Body of pancreas (tissue), 4 donors: ENCODE results near the gene LFNG. TPM values are rescaled to one million over a fixed set of nuclear protein-coding genes. Genes with fewer than 3 reads are reported as not detected.
A peak's percentile ranks its signal among the peaks of the same experiment; 100 is the strongest.

Source experiments
- ATAC-seq: fragments of 150-250 bp; one replicate; pipeline ENCODE4 v1.9.1; 2016
- DNase-seq, 4 donors: peaks; one replicate each; pipeline ENCODE4 v3.0.0-alpha.2; 2019
- H3K27ac ChIP-seq, 4 donors: fragments of 200-600 bp; sonication (generic); 1 replicate in 3 of 4; 2 replicates in 1 of 4; pipeline versions ENCODE4 v1.5.1 to v1.6.1; 2016 to 2019; ENCODE audit warnings: mild to moderate bottlenecking in 1 of 4, mixed read lengths in 1 of 4, moderate library complexity in 1 of 4
- H3K27me3 ChIP-seq, 2 donors: fragments of 200-600 bp; sonication (generic); one replicate each; pipeline ENCODE4 v1.6.0; 2016; ENCODE audit warnings: mild to moderate bottlenecking in 1 of 2
- H3K36me3 ChIP-seq, 2 donors: fragments of 200-600 bp; sonication (generic); replicated peaks in 1 of 2; 2 replicates each; pipeline ENCODE4 v1.5.1; 2016; ENCODE audit warnings: low read depth in 2 of 2; ENCODE audit not compliant: insufficient read depth in 1 of 2
- H3K4me1 ChIP-seq: fragments of 200-600 bp; sonication (generic); one replicate; pipeline ENCODE4 v1.6.0; 2016
- H3K4me3 ChIP-seq, 2 donors: fragments of 200-600 bp; sonication (generic); 1 replicate in 1 of 2; 2 replicates in 1 of 2; pipeline ENCODE4 v1.5.1; 2016 to 2019
- H3K9me3 ChIP-seq, 3 donors: fragments of 200-600 bp; sonication (generic); 1 replicate in 2 of 3; 2 replicates in 1 of 3; pipeline ENCODE4 v1.5.1; 2016
- POLR2A ChIP-seq, 3 donors: fragments of 450-650 bp; IDR thresholded peaks; one replicate each; pipeline ENCODE4 v1.6.1; 2016; ENCODE audit warnings: antibody characterized with exemption in 3 of 3, mild to moderate bottlenecking in 2 of 3
- WGBS, 2 donors: methylation state at CpG; one replicate each; pipeline ENCODE4 v1.1.5; 2017; 5-methylcytosine and 5-hydroxymethylcytosine counted together
- intact Hi-C: fragments of 100-400 bp; cut with DNase I; formaldehyde crosslinking; loops from one replicate; pipeline ENCODE4 v1.15.1; 2023
- total RNA-seq, 2 donors: library from RNA; depleted of rRNA; stranded (reverse); fragments of >200 nt; gene quantifications; one replicate each; pipeline ENCODE4 v1.1.0, GENCODE V29; 2016
- TF ChIP-seq, protein P1 (sequence below), 7 experiments: fragments of 450-650 bp in 4 of 7; fragments of 200-600 bp in 3 of 7; sonication (generic) in 3 of 7; IDR thresholded peaks; one replicate each; pipeline ENCODE4 v1.5.1; 2016 to 2019; ENCODE audit warnings: antibody characterized with exemption in 7 of 7

Gene LFNG
- total RNA-seq, 2 donors from 2014 or later = 47.8 to 142 TPM

DNA sequence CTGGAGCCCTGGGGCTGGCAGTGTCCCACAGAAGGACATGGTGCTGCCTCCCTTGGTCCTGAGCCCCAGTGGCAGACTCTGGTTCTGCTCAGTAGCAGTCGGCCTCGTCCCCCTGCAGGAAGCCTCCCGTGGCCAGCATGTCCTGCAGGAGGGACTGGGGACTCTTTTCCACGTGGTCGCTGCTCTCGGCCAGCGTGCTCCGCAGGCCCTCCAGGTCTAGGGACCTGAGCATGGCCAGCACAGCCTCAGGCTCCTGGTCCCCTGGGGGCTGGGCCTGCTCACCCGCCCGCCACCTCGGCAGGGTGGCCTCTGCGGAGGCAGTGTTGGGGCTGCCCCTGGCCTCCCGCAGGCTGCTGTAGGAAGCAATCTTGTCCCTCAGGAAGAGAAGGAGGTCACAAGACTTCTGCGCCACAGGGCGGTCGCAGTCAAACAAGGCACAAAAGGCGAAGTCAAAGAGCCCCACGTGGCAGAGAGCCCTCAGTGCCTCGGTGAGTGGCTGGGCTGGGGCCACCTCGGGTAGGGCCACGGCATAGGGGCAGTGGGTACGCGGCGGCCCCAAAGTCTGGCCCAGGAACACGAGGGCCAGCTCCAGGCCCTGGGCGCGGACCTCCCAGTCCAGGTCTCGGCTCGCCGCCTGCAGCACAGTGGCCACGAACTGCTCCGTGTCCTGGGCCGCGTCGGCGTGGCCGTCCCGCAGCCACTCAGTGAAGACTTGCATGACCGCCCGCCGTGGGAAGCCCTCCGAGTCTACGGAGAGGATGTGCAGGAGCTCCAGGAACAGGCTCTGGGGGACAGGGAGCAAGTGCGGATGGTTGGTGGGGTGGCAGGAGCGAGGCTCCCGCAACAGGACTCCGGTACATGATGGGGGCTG, 18.6 kb downstream of the LFNG start:
- ATAC-seq (no peak), DNase-seq (peak in 1 of 4 donors; percentile 48)
- no peaks in the 10 kb centered on the region for H3K27me3 ChIP-seq
- no peaks in the 10 kb centered on the region for H3K9me3 ChIP-seq
- 89 to 96% methylated on average over 15 to 39 of the region's 47 CpGs for WGBS, 2 donors
- TF ChIP-seq, protein P1, sequence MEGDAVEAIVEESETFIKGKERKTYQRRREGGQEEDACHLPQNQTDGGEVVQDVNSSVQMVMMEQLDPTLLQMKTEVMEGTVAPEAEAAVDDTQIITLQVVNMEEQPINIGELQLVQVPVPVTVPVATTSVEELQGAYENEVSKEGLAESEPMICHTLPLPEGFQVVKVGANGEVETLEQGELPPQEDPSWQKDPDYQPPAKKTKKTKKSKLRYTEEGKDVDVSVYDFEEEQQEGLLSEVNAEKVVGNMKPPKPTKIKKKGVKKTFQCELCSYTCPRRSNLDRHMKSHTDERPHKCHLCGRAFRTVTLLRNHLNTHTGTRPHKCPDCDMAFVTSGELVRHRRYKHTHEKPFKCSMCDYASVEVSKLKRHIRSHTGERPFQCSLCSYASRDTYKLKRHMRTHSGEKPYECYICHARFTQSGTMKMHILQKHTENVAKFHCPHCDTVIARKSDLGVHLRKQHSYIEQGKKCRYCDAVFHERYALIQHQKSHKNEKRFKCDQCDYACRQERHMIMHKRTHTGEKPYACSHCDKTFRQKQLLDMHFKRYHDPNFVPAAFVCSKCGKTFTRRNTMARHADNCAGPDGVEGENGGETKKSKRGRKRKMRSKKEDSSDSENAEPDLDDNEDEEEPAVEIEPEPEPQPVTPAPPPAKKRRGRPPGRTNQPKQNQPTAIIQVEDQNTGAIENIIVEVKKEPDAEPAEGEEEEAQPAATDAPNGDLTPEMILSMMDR (IDR thresholded peaks at IDR 0.05) = no peak
- TF ChIP-seq POLR2A (IDR thresholded peaks at IDR 0.05) = no peak
- intact Hi-C loops = no loop called here
- H3K4me1 ChIP-seq = no peaks in the 10 kb centered on the region
- no peak overlapping the region for H3K27ac ChIP-seq
- peaks cover 6% of the 10 kb centered on the region in 2 donors for H3K36me3 ChIP-seq
- no peak overlapping the region for H3K4me3 ChIP-seq

DNA sequence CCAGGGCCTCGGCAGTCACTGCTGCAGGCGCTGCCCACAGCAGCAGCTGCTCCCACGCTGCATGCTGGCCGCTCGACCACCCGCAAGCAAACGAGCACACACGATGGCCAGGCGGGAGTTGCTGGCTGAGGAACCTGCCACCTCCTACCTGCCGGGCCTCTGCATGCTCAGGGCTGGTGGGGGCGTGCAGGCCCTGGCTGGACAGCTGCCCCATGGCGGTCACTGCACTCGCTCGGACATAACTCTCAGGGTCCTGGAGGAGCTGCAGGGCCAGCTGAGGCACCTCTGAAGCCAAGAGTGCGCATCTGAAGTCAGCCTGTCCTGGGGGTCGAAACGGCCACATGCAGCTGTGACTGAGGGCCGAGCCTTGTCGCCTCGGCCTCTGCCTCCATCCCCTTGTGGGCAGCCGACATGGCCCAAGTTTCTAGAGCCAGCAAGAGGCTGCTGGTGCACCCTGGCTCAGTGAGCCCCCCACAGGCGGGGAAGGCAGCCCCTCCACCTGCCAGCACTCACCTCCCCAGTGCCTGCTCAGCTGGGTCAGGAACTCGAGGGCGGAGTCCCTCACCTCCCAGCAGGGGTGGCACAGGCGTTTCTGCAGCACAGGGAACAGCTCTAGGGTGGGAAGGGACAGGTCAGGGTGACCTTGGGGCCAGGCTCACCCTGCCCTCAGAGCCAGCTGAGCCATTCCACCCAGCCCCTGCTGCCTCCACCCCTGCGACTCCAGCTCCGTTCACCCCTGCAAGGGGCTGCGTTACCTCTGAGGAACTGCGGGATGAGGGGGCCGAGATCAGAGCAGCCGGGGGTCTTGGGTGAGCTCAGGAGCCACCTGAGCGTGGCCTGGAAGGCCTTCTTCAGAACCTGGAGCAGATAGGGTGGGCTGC, 19.7 kb downstream of the LFNG start:
- intact Hi-C loops = no loop called here
- no peak for ATAC-seq
- Histone ChIP-seq H3K4me1 (no peaks in the 10 kb centered on the region), H3K4me3 (no peak overlapping the region), H3K9me3 (no peaks in the 10 kb centered on the region), H3K27me3 (no peaks in the 10 kb centered on the region), H3K27ac (no peak overlapping the region), H3K36me3 (peaks cover 6 to 9% of the 10 kb centered on the region in 2 donors)
- peak in 1 of 3 donors; percentile 4 for TF ChIP-seq POLR2A (IDR thresholded peaks at IDR 0.05)
- TF ChIP-seq, protein P1 (IDR thresholded peaks at IDR 0.05) = no peak
- 94 to 96% methylated on average over 5 to 30 of the region's 32 CpGs for WGBS, 2 donors
- peak in 1 of 4 donors; percentile 6 for DNase-seq

DNA sequence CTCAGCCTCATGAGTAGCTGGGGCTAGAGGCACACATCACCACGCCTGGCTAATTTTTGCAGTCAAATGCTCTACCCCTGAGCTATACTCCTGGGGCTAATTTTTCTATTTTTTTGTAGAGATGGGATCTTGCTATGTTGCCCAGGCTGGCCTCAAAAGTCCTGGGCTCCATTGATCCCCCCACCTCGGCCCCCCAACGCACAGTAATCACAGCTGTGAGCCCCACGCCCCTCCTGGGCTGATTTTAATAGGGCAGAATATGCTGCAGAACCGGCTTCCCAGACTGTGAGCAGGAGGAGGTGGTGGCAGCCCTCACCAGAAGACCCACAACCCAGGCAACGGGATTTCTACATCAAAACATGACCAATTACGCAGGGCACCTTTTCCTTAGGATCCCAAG, 20.6 kb downstream of the LFNG start:
- Histone ChIP-seq H3K36me3 (peaks cover 6 to 14% of the 10 kb centered on the region in 2 donors), H3K9me3 (no peaks in the 10 kb centered on the region), H3K27me3 (no peaks in the 10 kb centered on the region), H3K4me1 (no peaks in the 10 kb centered on the region), H3K4me3 (no peak overlapping the region), H3K27ac (no peak overlapping the region)
- ATAC-seq (no peak), DNase-seq (no peak)
- intact Hi-C loops = no loop called here
- 86 to 94% methylated on average over 3 to 7 of the region's 7 CpGs for WGBS, 2 donors
- no peak for TF ChIP-seq POLR2A (IDR thresholded peaks at IDR 0.05)
- TF ChIP-seq, protein P1 (IDR thresholded peaks at IDR 0.05) = no peak

DNA sequence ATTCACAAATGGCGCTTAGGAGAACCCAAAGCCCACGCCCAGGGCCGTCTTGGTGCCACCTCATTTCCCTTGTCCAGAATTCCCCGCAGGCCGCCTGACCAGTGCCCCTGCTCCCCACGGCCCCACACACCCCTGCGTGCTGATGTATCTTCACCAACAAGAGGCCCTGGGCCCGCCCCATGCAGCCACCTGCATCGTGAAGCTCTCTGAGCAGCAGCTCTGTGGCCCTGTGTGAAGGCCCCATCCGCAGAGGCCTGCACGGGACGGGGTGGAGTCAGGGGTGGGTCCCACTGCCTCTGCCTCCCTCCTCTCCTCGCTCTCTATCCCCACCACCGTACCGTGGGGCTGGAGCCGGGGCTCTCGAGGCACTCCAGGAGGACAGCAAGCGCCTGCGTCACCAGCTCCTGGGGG, 21.1 kb downstream of the LFNG start:
- 91 to 100% methylated on average over 5 to 18 of the region's 19 CpGs for WGBS, 2 donors
- intact Hi-C loops = no loop called here
- no peak for ATAC-seq
- Histone ChIP-seq H3K27ac (no peak overlapping the region), H3K4me3 (no peak overlapping the region), H3K36me3 (peaks cover 6 to 16% of the 10 kb centered on the region in 2 donors), H3K27me3 (no peaks in the 10 kb centered on the region), H3K9me3 (no peaks in the 10 kb centered on the region), H3K4me1 (no peaks in the 10 kb centered on the region)
- TF ChIP-seq, protein P1 (IDR thresholded peaks at IDR 0.05) = no peak
- no peak for DNase-seq
